Activated CD8-positive, alpha-beta memory T cell treated with anti-CD3 and anti-CD28 coated beads, Interleukin-2, amount 50 U/mL, for 24 hours (primary cell): Measurements from ENCODE around the gene TTLL5.

Experiments used
- DNase-seq: peaks from one replicate; pipeline ENCODE4 v3.0.0-alpha.2; 2020; ENCODE audit errors: extremely low read depth

The TTLL5 gene

DNA sequence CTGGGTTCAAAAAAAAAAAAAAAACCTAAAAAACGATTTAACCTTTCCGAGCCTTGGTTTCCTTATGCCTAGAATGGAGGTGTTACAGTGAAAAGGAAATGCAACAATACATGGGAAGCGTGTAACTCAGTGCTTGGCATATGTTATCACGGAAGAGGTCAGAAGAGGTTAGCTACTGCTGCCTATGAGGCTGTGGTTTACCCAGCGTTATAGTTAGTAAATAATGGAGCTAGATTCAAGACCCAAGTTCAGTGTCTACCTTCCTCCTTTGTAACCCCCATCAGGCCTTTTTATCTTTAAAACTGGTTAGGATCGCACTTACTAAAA, 325.4 kb downstream of the TTLL5 start:
- no peak for DNase-seq

DNA sequence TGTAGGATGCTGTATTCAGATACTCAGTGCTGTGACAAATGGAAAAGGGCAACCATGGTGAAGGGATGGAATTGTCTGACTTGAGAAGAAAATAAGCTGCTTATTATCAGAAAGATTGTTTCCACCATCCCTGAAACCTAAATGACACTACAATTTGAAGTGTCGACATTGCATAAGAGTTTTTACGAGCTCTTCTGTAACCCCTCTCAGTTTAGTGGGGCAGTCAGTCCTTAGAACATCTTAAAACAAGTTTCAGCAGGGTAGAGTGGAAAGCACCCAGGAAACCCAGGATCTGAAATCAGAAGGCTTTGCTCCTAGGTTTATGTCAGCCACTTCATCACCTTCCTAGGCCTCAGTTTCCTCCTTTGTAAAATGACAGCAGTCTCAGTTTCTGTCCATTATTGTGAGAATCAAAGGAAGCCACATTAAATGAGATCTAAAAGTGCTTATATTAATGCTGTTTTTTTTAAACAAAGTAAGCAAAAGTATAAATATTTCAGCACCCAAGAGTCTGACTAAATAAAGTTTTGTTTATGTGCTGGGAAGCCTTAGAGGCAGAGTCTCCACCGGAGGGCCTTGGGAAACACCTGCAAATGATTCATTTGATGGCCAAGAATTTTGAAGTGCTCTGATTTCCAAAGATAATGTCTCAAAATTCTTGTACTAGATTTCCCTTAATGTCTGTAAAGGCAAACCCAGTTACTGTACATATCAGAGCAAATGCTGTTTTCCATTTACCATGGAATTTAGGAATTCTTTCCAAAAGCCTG, 326.3 kb downstream of the TTLL5 start:
- DNase-seq: no peak

DNA sequence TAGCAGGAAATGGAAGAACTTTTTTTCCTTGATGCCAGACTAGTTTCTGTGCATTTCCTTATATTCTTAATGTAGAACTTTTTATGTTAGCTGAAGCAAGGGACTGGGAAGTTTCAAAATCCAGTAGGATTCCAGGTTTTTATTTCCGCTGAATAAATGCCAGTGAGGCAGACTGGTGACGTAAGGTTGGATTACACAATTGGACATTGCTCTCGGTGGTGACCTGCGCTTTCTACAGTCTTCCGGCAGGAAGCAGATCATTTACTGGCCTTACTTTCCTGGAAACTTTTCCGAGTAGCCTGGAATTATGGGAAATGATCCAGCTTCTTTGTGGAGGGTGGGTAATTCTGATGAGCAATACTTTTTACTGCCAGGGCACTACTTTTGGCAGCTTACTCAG, 328.1 kb downstream of the TTLL5 start:
- no peak for DNase-seq

DNA sequence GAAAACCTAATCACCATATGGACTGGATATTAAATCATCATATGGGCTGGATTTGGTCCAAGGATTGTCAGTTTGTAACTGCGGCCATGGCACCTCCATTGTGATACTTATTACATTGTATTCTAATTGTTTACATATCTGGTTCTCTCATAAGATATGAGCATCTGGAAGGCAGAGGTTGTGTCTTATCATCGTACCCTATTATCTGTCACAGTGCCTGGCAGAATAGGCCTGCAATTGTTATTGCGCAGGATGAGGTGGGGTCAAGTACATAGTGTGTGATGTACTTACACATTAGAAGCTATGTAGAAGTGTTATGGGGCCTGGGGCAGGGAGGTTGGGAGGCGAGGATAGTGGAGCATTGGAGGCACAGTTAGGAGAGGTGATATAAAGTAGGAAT, 329.3 kb downstream of the TTLL5 start:
- DNase-seq: no peak

DNA sequence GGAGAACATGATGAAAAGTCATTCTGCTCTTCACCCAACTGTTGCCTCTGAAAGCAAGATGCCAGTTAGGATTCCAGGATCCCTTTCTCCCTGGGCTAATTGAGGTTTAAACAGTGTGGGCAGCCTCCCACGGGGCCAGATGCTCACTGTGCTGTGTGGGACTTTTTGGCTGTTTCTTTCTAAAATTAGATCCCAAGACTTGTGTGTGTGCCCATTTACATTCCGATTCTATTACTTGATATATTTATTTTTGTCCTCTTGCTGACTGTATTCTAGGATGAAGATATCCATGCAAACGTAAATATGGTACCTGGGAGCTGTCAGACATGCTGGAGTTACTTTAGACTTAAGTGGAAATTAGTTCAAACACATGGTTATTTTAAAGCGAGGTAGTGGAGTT, 330.7 kb downstream of the TTLL5 start:
- no peak for DNase-seq

DNA sequence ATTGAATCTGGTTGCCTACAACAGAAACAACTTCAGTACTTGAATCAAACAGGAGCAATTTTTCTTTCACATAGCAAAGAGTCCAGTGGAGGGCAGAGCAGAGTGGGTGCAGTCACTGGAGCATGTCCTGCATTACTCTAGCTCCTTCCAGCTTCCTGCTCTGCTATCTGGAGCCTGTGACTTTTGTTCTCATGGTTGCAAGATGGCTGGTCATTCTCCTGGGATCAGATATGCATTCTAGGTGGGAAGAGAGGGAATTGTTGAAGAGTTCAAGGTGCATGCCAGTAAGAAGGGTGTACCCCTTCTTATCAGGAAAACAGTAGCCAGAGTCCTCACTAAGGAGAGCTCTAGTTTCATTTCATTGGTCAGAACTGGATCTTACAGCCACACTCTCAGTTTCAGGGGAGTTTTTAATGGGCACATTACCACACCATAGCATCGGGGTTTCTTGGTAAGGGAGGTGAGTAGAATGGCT, 332.6 kb downstream of the TTLL5 start:
- no peak for DNase-seq

DNA sequence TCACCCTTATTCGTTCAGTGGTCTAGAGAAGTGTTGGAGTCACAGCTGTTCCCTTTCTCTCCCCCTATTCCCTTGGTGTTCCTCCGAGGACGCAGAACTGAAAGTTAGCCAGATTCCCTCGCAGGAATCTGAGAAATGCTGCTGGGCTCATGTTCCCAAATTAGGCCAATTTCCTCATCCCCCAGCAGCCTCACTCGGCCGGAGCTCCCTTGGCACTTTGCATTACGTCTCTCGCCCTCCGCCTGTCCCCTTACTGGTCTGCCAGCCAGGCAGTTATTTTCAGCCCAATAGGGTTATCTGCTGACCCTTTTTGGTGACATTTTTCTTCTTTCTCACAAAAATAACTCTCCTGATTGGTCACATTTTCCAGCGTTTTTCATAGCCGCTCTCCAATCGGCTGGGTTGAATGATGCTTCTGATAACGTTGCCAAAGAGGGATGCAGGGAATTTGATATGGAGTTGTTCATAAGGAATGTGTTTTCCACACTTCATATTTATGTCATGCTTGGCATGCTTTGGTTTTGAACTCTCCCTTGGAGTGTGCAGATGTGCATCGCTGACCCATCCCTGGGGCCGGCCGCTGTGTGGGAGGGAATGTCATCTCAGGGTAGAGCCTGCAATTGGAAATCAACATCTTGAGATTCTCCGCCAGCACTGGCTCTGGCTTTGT, 334.5 kb downstream of the TTLL5 start:
- no peak for DNase-seq

DNA sequence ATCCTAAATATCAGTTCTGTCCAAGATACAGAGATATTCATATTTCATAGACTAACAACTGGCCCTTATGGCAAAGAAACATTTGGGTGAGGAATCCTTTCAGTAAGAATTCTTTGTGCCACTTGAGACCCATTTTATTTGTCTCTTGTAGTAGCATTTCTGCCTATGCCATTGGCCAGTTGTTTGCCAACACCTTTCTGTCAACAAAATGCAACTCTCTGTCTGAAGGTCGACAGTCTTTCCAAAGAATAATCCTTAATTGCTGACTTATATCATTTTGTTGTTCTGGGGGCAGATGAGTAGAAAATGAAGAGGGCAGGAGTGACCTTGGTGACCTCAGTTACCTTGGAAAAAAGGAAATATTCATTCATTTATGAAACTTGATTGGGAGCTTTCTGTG, 335.4 kb downstream of the TTLL5 start:
- no peak for DNase-seq

DNA sequence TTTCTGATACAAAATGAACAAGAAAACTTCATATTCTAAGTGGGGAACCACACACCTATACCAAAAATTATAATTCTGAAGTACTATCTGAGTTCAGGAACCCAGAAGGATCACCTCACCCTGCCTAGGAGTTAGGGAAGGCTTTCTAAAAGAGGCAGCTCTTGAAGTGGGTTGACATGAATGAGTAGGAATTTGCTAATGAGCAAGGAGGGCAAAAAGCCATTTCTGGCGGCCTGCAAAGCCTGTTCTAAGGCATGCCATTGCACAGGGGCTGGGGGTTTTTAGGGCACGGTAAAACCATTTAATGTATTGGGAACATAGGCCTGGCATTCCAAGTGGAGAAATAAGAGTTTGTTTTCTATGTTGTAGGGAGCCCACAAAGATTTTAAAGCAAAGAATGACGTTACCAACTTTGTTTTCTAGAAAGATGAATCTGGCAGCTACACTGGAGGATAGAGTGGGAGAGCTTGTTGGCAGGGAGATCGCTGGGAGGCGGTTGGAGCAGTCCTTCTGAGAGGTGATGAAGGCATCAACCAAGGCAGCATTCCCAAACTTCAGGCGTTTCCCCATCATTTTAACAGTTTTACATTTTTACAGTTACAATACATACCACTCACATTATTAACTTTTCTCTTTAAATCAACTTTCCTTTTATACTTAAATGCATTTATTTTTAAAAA, 338.6 kb downstream of the TTLL5 start:
- DNase-seq: no peak

DNA sequence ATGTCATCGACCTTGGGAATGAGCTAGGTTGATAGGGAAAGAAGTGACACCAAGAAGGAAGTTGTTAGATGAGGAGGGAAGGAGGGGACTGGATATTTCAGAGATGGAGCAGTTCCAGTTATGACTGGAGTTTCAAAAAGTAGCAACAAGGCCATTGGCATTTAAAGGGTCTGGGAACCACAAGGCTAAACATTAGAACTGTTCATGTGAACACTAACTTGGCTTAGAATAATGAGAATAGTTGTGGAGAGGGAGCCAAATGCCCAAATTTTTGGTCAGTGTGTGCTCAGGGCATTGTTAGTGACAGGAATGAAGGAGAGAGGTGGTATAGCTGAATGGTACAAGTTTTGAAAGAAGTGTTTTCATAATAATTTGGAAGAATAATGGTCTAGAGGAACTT, 341.3 kb downstream of the TTLL5 start:
- DNase-seq: no peak
